CD8-positive, alpha-beta memory T cell (primary cell): ENCODE results near the gene PC. TPM values are rescaled to one million over a fixed set of nuclear protein-coding genes. Genes with fewer than 3 reads are reported as not detected.
A peak's percentile ranks its signal among the peaks of the same experiment; 100 is the strongest.

Experiments used
- CTCF ChIA-PET: fragments of 350-600 bp; sonication (Branson Sonifier 250); formaldehyde crosslinking; loops from one replicate; lab custom pipeline; 2021; ENCODE audit warnings: antibody characterized with exemption; lab: Charles Lee
- POLR2A ChIA-PET: fragments of 350-600 bp; sonication (Branson Sonifier 250); formaldehyde crosslinking; loops from one replicate; lab custom pipeline; 2021; ENCODE audit warnings: antibody characterized with exemption; lab: Charles Lee
- DNase-seq, 5 donors: peaks; one replicate each; pipeline versions ENCODE4 v3.0.0 to v3.0.0-alpha.2; 2020 to 2022; ENCODE audit warnings: mixed read lengths in 1 of 5
- H3K27ac ChIP-seq: one replicate; pipeline ENCODE4 v1.7.0; 2013; ENCODE audit warnings: low read depth, mild to moderate bottlenecking, low read length, moderate library complexity
- H3K27me3 ChIP-seq: 2 replicates; pipeline ENCODE4 v1.7.0; 2013; ENCODE audit warnings: low read length, mild to moderate bottlenecking; ENCODE audit not compliant: insufficient read depth, poor library complexity, severe bottlenecking
- H3K36me3 ChIP-seq: 2 replicates; pipeline ENCODE4 v1.7.0; 2013; ENCODE audit warnings: mild to moderate bottlenecking, low read length, moderate library complexity; ENCODE audit not compliant: insufficient read depth
- H3K4me1 ChIP-seq: 2 replicates; pipeline ENCODE4 v1.7.0; 2013; ENCODE audit warnings: mild to moderate bottlenecking, low read length, moderate library complexity; ENCODE audit not compliant: insufficient read depth
- H3K4me3 ChIP-seq: 2 replicates; pipeline ENCODE4 v1.7.0; 2013; ENCODE audit warnings: mild to moderate bottlenecking, low read length
- H3K9me3 ChIP-seq: 2 replicates; pipeline ENCODE4 v1.7.0; 2013; ENCODE audit warnings: mild to moderate bottlenecking, low read length
- H3K27ac Mint-ChIP-seq, 8 donors: one replicate each; pipeline ENCODE4 v1.8.0; 2020 to 2021; ENCODE audit warnings: mixed read lengths in 8 of 8, mild to moderate bottlenecking in 6 of 8, inconsistent platforms in 3 of 8, moderate library complexity in 3 of 8
- H3K27me3 Mint-ChIP-seq, 2 donors: one replicate each; pipeline ENCODE4 v1.8.0; 2020 to 2021; ENCODE audit warnings: mixed read lengths in 2 of 2, mild to moderate bottlenecking in 1 of 2, moderate library complexity in 1 of 2
- H3K36me3 Mint-ChIP-seq, 3 donors: one replicate each; pipeline ENCODE4 v1.8.0; 2020 to 2021; ENCODE audit warnings: mixed read lengths in 3 of 3, inconsistent platforms in 1 of 3, mild to moderate bottlenecking in 1 of 3
- H3K4me1 Mint-ChIP-seq, 3 donors: one replicate each; pipeline ENCODE4 v1.8.0; 2020 to 2021; ENCODE audit warnings: mixed read lengths in 3 of 3, inconsistent platforms in 1 of 3, mild to moderate bottlenecking in 1 of 3
- H3K4me3 Mint-ChIP-seq, 7 donors: one replicate each; pipeline ENCODE4 v1.8.0; 2020 to 2021; ENCODE audit warnings: mixed read lengths in 7 of 7, mild to moderate bottlenecking in 6 of 7, moderate library complexity in 4 of 7, inconsistent platforms in 2 of 7
- H3K9me3 Mint-ChIP-seq, 5 donors: one replicate each; pipeline ENCODE4 v1.8.0; 2020 to 2022; ENCODE audit warnings: mixed read lengths in 5 of 5, mild to moderate bottlenecking in 3 of 5, moderate library complexity in 2 of 5, inconsistent platforms in 1 of 5
- polyA plus RNA-seq: library from polyadenylated mRNA; unstranded; fragments of 300-500 nt; fragmentation: Illumina TruSeq; gene quantifications from one replicate; pipeline ENCODE4 v1.2.3, GENCODE V29; 2021
- total RNA-seq, 2 experiments: library from RNA; stranded (reverse); gene quantifications; one replicate each; pipeline ENCODE4 v1.2.3, GENCODE V29; 2021

PC gene
- total and polyA plus RNA-seq, 3 experiments from 2014 or later: 6.6 to 9.6 (median 8.9) TPM

DNA sequence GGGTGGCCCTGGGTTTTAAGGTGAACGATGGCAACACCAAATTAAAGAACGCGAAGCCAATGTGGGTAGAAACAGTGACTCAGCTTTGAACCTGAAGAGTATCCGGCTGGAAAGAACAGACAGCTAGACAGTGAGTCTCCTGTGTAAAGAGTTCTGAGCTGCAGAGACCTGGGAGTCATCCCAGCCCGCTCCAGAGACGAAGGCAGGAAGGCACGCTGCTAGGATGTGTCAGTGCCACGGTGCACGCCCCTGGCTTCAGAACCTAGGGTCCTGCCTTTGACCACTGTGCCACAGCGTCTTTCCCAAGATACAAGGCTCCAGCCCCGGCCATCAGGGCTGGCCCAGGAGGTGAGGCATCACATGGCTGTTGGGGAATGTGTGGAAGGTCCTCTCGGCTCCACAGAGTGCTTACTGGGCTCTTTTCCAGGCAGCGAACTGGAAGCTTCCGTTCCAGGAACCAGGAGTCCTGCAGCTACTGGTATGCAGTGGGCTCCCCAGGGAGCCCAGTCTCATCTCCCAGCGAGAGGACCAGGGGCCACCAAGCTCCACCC lies 71.4 kb downstream of the PC start:
- H3K9me3 ChIP-seq: no peaks in the 10 kb centered on the region
- ChIA-PET POLR2A (no interaction called here), CTCF (no interaction called here)
- H3K4me1 ChIP-seq: no peaks in the 10 kb centered on the region
- H3K4me3 Mint-ChIP-seq: no peak overlapping the region
- no peak overlapping the region for H3K27ac Mint-ChIP-seq
- H3K27me3 ChIP-seq: no peaks in the 10 kb centered on the region
- H3K36me3 ChIP-seq: no peaks in the 10 kb centered on the region
- no peak for DNase-seq
- no peak overlapping the region for H3K27ac ChIP-seq
- H3K4me1 Mint-ChIP-seq: no peaks in the 10 kb centered on the region
- no peaks in the 10 kb centered on the region for H3K9me3 Mint-ChIP-seq
- H3K27me3 Mint-ChIP-seq: peaks cover under 1 to 5% of the 10 kb centered on the region in 2 donors
- H3K36me3 Mint-ChIP-seq: no peaks in the 10 kb centered on the region
- no peak overlapping the region for H3K4me3 ChIP-seq

DNA sequence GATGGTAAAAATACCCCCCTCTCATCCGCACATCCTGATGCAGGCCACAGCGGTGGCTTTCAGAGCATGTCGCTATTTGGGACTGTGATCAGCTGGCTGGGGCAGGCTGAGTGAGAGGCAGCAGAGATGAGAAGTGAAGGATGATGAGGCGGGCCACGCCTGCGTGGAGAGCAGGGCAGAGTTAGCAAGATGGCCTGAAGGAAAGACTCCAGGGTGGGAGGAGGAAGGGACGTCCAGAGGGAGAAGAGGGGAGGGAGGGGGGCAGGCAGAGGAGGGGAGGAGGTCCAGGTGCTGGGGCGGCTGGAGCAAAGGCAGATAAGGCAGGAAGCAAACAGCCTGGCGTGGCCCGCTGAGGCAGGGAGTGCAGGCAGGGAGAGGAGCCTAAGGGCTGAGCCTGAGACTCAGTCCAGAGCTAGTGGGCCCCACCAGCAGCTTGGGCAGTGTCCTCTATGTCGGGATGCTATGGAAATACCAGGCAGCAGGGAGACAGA lies 72.2 kb downstream of the PC start:
- Histone ChIP-seq H3K27ac (no peak overlapping the region), H3K4me1 (peaks cover under 1% of the 10 kb centered on the region), H3K36me3 (no peaks in the 10 kb centered on the region), H3K9me3 (no peaks in the 10 kb centered on the region), H3K4me3 (no peak overlapping the region), H3K27me3 (no peaks in the 10 kb centered on the region)
- Mint-ChIP-seq H3K36me3 (no peaks in the 10 kb centered on the region), H3K4me3 (no peak overlapping the region), H3K27ac (no peak overlapping the region), H3K27me3 (peaks cover 0 to 5% of the 10 kb centered on the region in 2 donors), H3K9me3 (no peaks in the 10 kb centered on the region), H3K4me1 (peaks cover under 1 to 4% (median 1%) of the 10 kb centered on the region in 3 donors)
- ChIA-PET CTCF (no interaction called here), POLR2A (interaction anchor here (0.7 kb wide), 1 partner anchor 223 kb away, joined by 4 read pairs; no protein-coding TSS in a partner anchor)
- no peak for DNase-seq

DNA sequence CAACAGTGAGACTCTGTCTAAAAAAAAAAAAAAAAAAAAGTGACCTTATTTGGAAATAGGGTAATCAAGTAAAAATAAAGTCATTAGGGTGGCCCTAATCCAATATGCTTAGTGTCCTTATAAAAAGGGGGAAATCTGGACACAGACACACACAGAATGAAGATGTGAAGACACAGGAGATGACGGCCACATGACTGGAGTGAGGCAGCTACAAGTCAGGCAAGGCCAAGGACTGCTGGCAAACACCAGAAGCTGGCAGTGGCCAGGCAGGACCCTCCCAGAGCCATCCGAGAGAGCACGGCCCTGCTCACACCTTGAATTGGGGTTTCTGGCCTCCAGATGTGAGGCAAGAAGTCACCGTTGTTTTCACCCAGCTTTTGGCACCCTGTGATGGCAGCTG lies 72.7 kb downstream of the PC start:
- Mint-ChIP-seq H3K4me3 (no peak overlapping the region), H3K9me3 (no peaks in the 10 kb centered on the region), H3K4me1 (peaks cover 6 to 10% (median 7%) of the 10 kb centered on the region in 3 donors), H3K36me3 (no peaks in the 10 kb centered on the region), H3K27ac (no peak overlapping the region), H3K27me3 (peaks cover 0 to 5% of the 10 kb centered on the region in 2 donors)
- Histone ChIP-seq H3K27me3 (no peaks in the 10 kb centered on the region), H3K4me1 (peaks cover 6% of the 10 kb centered on the region), H3K4me3 (no peak overlapping the region), H3K36me3 (no peaks in the 10 kb centered on the region), H3K9me3 (no peaks in the 10 kb centered on the region), H3K27ac (no peak overlapping the region)
- DNase-seq: no peak
- CTCF ChIA-PET: no interaction called here
- POLR2A ChIA-PET: interaction anchor here (0.7 kb wide), 1 partner anchor 223 kb away, joined by 4 read pairs; no protein-coding TSS in a partner anchor

DNA sequence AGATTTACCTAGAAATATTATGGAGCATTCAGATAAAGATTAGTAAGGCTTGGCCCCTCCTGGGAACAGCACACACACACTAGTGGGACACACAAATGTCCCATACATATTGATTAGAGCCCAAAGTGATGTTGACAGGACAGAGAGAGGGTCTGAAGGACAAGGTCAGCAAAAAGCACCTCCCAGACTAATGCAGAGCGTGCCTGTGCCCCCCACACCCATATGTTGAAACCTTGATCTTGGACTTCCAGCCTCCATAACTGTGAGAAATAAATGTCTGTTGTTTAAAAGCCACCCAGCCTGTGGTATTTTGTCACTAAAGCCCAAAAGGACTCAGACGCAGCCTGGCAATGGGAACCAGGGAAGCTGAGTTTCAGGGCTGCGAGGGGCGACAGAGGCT lies 73.7 kb downstream of the PC start:
- Histone ChIP-seq H3K27me3 (no peaks in the 10 kb centered on the region), H3K4me3 (no peak overlapping the region), H3K27ac (no peak overlapping the region), H3K4me1 (peaks cover 13% of the 10 kb centered on the region), H3K9me3 (no peaks in the 10 kb centered on the region), H3K36me3 (no peaks in the 10 kb centered on the region)
- Mint-ChIP-seq H3K4me3 (no peak overlapping the region), H3K27me3 (peaks cover 0 to 5% of the 10 kb centered on the region in 2 donors), H3K4me1 (peaks cover 9 to 18% (median 10%) of the 10 kb centered on the region in 3 donors), H3K27ac (no peak overlapping the region), H3K36me3 (no peaks in the 10 kb centered on the region), H3K9me3 (no peaks in the 10 kb centered on the region)
- CTCF ChIA-PET: interaction anchor here (0.7 to 1.5 kb wide), 2 partner anchors 14 to 29 kb away, joined by 3 read pairs; no protein-coding TSS in a partner anchor
- POLR2A ChIA-PET: no interaction called here
- no peak for DNase-seq

DNA sequence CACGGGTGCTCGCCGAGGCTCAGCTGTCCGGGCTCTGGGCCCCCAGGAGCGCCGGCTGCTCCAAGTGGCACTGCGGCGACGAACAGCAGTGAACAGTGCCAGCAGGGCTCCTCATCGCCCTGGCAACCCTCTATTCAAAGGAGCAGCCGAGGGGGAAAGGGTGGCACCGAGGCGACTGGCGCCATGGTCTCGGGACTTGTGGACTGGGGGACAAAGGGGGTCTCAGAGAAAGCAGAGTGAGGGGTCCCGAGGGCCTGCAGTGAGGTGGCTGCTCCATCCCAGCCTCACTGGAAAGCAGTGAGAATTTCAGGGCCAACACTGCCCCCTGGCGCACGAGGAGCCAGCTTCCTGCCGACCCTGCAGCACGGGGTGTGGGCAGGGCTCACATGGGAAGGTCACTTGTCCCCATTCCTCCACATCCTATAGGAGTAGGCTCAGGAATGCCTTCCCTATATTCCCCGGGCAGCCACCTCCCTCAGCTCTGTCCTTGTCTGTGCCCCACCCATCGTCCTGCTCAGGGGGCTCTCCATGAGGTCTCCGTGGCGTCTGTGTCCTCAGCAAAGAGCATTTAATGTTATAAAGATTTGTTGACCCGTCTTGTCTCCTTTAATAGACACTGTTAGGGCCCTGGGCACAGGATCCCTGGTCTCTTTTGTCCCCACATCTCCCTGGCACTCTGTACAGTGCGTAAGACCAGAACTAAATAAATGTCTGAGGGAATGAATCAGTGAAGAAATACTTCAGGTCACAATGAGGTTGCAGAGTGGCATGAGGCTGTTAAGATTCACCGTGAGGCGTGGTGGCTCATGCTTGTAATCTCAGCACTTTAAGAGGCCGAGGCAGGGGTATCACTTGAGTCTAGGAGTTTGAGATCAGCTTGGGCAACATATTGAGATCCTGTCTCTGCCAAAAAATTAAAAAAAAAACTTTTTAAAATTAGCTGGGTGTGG lies 74.9 kb downstream of the PC start:
- DNase-seq: peak; percentile 29 to 66 (median 33)
- Histone ChIP-seq H3K9me3 (no peaks in the 10 kb centered on the region), H3K27me3 (no peaks in the 10 kb centered on the region), H3K4me1 (peaks cover 13% of the 10 kb centered on the region), H3K27ac (no peak overlapping the region), H3K36me3 (no peaks in the 10 kb centered on the region), H3K4me3 (no peak overlapping the region)
- Mint-ChIP-seq H3K27me3 (peaks cover 0 to 5% of the 10 kb centered on the region in 2 donors), H3K9me3 (no peaks in the 10 kb centered on the region), H3K4me3 (no peak overlapping the region), H3K4me1 (peaks cover 9 to 19% (median 10%) of the 10 kb centered on the region in 3 donors), H3K36me3 (no peaks in the 10 kb centered on the region), H3K27ac (no peak overlapping the region)
- ChIA-PET POLR2A (no interaction called here), CTCF (interaction anchor here (1.5 kb wide), 2 partner anchors 13 to 189 kb away, joined by 3 read pairs; no protein-coding TSS in a partner anchor)

DNA sequence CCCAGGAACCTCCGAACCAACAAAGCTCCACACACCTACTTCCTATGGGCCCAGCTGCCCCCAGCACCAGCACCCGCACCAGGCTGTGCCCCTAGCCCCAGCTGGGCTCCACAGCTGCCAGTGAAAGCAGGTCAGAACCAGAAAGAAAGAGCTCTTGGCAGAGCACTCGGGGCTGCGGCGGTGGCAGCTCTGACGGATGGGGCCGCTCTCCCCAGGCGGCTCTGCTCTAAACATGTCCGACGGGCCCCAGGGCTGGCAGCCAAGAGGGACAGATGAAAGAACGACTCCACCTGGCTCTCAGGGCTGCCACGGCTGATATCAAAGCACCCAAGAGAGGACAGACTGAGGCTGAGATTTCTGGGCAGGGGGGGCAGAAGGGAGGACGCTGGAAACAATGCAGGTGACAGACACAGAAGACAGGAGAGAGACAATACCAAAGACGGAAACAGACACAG lies 75.6 kb downstream of the PC start:
- DNase-seq: no peak
- Histone ChIP-seq H3K27me3 (no peaks in the 10 kb centered on the region), H3K4me1 (peaks cover 13% of the 10 kb centered on the region), H3K27ac (no peak overlapping the region), H3K4me3 (no peak overlapping the region), H3K36me3 (no peaks in the 10 kb centered on the region), H3K9me3 (no peaks in the 10 kb centered on the region)
- Mint-ChIP-seq H3K4me3 (no peak overlapping the region), H3K27ac (no peak overlapping the region), H3K27me3 (peaks cover 0 to 5% of the 10 kb centered on the region in 2 donors), H3K36me3 (no peaks in the 10 kb centered on the region), H3K9me3 (no peaks in the 10 kb centered on the region), H3K4me1 (peaks cover 9 to 19% (median 10%) of the 10 kb centered on the region in 3 donors)
- CTCF ChIA-PET: interaction anchor here (1.5 kb wide), 1 partner anchor 189 kb away, joined by 3 read pairs; no protein-coding TSS in a partner anchor
- POLR2A ChIA-PET: no interaction called here

DNA sequence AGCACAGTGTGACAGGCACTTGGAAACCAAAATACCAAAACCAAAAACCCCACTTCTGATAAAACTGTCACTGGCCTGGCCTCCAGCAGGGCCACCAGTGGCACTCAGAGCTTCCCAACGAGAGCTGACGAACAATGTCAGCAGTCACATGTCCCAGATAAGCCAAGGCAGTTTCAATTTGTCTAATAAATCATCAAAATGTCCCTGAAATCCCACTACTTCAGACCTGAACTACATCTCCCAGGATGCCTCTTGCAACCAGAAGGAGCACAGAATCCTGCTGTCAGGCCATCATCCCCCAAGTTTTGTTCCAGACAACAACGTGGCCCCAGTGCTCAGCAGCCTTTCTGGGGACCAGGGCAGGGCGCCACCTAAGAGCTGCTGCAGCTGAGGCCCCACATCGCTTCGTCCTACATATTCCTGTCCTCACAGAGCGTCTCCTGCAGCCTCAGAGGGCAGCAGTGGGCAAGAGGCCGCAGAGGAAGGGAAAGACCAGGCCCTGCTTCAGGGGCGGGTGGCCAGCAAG lies 76.2 kb downstream of the PC start:
- H3K27me3 Mint-ChIP-seq: peaks cover 0 to 5% of the 10 kb centered on the region in 2 donors
- Histone ChIP-seq H3K36me3 (no peaks in the 10 kb centered on the region), H3K4me1 (peaks cover 13% of the 10 kb centered on the region), H3K9me3 (no peaks in the 10 kb centered on the region), H3K4me3 (no peak overlapping the region), H3K27ac (no peak overlapping the region), H3K27me3 (no peaks in the 10 kb centered on the region)
- H3K4me3 Mint-ChIP-seq: no peak overlapping the region
- peaks cover 9 to 19% (median 10%) of the 10 kb centered on the region in 3 donors for H3K4me1 Mint-ChIP-seq
- no peaks in the 10 kb centered on the region for H3K36me3 Mint-ChIP-seq
- H3K9me3 Mint-ChIP-seq: no peaks in the 10 kb centered on the region
- H3K27ac Mint-ChIP-seq: no peak overlapping the region
- DNase-seq: no peak
- ChIA-PET CTCF (interaction anchor here (1.6 to 2.4 kb wide), 3 partner anchors 14 to 189 kb away, joined by 3 to 8 read pairs (median 4); no protein-coding TSS in a partner anchor), POLR2A (no interaction called here)
